Tibial nerve (tissue), 3 donors: ENCODE measurements around the gene YDJC.

Source experiments
- EP300 ChIP-seq, 2 donors: sonication (generic); formaldehyde crosslinking; IDR thresholded peaks; one replicate each; pipeline ENCODE4 v1.6.1; 2017; ENCODE audit warnings: antibody characterized with exemption in 2 of 2, mild to moderate bottlenecking in 1 of 2
- POLR2A ChIP-seq, 2 donors: fragments of 450-650 bp; IDR thresholded peaks; one replicate each; pipeline ENCODE4 v1.6.1; 2017; ENCODE audit warnings: antibody characterized with exemption in 2 of 2, mild to moderate bottlenecking in 2 of 2, moderate library complexity in 2 of 2

DNA sequence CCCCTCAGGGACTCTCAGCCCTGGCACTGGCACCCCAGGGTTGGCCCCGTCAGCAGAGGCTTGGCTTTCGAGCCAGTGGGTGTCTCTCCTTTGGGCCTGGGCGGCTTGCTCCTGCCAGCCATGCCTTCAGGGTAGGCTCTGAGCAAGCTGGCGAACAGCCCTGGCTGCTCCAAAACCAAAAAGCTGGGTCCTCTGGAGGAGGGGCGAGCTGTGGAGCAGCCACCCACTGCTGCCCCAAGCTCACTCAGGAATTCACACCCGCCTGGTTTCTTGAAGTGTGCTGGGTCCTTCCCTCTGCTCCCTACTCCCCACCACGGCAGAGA is 6.2 kb downstream of the YDJC start:
- TF ChIP-seq POLR2A (IDR thresholded peaks at IDR 0.05), result no peak
- no peak for TF ChIP-seq EP300 (IDR thresholded peaks at IDR 0.05)
